ENCODE results near the gene MBD5.
A peak's percentile ranks its signal among the peaks of the same experiment; 100 is the strongest.

MBD5 gene

DNA sequence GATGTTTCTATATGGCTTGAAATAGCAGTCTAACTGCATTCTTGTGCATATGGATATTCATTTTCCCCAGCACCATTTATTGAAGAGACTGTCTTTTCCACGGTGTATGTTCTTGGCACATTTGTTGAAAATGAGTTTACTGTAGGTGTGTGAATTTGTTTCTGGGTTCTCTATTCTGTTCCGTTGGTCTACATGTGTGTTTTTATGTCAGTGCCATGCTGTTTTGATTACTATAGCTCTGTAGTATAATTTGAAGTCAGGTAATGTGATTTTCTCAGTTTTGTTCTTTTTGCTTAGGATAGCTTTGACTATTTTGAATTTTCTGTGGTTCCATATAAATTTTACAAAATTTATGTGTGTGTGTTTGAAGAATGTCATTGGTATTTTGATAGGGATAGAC lies 201.0 kb downstream of the MBD5 start:
- DNase-seq (ENCODE audit: low read depth): no peak

DNA sequence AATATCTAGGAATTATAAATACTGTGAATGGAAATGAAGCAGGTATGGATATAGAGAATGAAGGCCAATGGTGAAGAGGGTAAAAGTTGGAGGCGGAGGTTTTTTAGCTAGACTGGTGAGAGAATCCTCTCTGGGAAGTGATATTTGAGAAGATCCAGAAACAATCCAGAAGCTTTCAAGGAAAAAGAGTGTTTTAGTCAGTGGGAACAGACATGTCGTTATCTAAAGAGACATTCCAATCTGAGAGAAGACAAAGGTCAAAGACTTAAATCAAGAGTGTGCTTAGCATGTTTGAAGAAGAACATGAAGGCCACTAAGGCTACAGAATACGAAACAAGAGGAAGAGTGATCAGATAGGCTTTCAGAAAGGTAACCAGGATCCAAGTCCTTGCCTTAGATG lies 211.0 kb downstream of the MBD5 start:
- DNase-seq (ENCODE audit: low read depth): no peak

DNA sequence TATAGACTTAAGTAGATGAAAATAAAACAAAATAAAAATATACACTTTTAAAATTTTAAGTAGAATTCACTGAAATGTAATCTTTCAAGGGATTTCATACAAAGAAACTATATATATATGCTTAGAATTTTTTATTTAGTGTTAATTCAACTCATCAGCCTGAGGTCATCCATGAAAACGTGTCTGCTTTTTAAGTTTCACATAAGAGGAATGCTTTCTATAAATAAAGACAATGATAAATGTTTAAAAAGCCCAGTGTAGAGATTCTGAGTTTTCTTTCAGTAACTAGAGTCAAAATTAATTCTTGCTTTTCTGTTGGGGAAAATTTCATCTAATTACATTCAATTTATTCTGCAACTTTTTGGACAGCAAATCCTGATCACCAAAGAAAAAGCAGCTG lies 213.3 kb downstream of the MBD5 start:
- no peak for DNase-seq (ENCODE audit: low read depth)

DNA sequence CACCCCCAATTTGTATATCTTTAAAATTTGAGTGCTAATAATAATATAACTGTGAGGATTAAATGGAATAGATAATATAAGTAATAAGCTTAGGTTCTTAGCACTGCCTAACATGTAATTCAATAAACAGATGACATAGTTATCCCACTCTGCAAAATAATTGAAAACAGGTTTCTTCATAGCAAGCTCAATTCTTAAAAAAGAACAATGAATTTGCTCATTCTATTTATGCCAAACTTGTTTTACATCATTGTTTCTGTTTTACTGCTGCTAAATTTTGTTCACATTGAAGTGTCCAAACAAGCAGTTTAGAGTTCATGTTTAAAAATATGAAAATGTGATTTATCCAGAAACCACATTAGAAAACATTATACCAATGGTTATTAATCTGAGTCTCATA lies 217.0 kb downstream of the MBD5 start:
- no peak for DNase-seq (ENCODE audit: low read depth)

DNA sequence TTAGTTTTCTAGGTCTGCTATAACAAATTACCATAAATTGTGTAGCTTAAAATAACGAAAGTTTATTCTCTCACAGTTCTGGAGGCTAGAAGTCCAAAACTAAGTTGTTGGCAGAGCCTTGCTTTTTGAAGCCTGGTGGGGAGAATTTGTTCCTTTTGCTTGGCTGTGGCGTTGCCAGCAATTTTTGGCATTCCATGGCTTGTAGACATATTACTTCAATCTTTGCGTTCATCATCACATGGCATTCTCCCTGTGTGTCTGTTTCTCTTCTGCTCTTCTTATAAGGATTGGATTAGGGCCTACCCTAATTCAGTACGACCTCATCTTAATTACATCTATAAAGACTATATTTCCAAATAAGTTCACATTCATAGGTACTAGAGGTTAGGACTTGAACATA lies 217.7 kb downstream of the MBD5 start:
- no peak for DNase-seq (ENCODE audit: low read depth)

DNA sequence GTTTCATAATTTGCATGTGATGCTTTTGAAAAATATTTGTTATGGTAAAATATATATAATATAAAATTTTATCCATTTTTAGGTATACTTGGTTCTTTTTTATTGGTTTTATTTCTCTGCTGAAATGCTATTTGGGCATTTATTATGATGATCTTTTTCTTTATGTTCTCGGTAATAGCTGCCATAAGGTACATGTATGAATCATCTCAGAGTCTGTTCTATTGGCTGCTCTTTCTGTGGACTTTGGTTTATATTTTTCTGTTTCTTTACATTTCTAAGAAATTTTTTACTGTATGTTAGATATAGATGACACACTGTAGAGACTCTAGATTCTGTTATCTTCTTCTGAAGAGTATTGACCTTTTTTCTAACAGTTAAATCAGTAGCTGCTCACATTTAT lies 219.9 kb downstream of the MBD5 start:
- DNase-seq (ENCODE audit: low read depth): no peak

DNA sequence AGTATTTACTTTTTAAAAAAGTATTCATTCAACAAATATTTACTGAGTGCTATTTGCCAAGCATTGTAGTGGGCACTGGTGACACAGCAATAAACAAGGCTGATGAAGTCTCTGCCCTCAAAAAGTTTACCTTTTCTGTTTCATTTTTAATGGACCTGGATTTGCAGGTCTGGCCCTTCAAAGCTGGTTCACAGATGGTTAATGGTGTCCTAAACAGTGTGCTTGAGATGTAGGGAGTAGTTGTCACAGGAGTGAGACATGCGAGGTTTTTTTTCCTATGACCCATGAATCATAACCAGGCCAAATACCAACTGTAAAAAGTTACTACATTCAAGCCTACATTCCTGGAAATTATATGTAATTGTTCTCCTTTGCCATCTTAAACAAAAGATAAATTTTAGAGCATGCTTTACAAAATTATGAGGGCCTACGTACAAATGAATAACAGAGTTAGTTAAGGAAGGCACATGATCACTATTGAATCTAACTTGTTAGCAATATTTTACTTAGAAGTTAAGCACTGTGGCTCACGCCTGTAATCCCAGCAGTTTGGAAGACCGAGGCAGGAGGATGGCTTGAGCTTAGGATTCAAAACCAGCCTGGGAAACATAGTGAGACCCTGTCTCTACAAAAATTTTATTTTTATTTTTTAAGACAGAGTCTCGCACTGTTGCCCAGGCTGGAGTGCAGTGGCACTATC lies 223.9 kb downstream of the MBD5 start:
- peak; percentile 73 for DNase-seq (ENCODE audit: low read depth)

DNA sequence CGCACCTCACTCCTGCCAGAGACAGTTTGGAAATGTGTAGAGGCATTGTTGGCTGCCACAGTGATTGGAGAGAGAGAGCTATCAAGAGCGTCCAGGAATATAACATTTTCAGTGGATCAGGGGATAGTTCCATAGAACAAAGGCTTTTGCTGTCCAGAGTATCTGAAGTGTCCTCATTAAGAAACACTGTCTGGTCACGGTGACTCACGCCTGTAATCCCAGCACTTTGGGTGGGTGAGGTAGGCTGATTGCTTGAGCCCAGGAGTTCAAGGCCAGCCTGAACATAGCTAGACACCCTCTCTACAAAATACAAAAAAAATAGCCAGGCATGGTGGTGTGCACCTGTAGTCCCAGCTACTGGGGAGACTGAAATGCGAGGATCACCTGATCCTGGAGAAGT lies 231.1 kb downstream of the MBD5 start:
- no peak for DNase-seq (ENCODE audit: low read depth)

DNA sequence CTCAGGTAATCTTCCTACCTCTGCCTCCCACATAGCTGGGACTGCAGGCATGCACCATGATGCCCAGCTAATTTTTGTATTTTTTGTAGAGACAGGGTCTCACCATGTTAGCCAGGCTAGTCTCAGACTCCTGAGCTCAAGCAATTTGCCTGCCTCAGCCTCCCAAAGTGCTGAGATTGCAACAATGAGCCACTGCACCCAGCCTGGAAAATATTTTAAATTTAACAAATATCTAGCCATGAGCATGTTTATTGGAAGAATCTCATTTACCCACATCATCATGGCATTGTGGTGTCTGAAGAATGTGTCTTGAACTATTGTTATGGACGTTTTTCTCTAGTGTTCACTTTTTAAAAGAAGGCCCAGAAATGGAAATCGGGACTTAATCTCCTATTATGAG lies 231.8 kb downstream of the MBD5 start:
- no peak for DNase-seq (ENCODE audit: low read depth)

DNA sequence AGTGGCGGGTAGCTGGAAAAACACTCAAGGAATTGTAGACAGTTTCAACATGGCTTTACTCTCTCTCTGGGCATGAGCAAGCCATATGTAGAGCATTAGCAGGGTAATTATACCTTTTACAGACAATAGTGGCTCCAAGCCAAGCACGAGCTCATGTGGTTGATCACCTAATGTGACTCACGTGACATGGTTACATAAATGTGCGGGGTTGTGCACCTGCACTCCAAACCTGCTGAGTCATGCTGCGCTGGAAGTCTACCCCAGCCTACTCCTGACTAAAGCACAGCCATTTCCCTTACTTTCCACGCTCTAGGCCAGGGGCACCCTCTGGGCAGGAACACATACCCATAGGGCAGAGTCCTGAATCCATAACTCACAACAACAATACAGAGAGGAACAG lies 232.8 kb downstream of the MBD5 start:
- peak; percentile 25 for DNase-seq (ENCODE audit: low read depth)

DNA sequence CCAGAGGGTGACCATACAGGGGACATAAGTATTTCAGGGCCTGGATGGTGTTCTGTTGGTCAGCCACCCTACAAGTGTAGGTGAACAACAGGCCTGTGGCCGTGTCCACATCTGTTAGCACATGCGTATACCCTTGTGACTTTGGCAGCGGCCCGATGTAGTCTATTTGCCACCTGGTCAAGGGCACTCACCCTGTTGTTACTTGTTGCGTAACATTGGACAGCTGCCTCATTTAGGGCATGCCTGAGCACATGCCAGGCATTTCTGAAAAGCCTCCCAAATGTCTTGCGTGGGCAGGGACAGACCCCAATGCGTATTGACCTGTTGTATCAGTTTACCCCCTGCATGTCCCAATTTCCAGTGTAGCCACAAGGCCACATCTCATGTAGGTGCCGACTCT lies 235.0 kb downstream of the MBD5 start:
- no peak for DNase-seq (ENCODE audit: low read depth)

DNA sequence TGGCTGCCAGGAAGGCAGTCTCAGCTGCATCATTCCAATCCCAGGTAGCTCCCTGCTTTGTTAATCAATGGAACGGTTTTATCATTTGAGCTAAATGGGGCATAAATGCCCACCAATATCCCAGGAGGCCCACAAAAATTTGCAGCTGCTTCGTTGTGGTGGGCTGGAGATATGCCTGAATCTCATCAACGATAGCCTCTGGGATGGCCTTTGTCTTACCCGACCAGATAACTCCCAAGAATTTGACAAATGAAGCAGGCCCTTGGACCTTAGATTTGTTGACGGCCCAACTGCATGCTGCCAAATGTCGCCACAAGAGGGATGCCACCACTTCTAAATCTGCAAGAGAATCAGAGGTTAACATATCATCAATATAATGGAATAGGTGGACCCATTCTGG lies 236.4 kb downstream of the MBD5 start:
- DNase-seq (ENCODE audit: low read depth): no peak

DNA sequence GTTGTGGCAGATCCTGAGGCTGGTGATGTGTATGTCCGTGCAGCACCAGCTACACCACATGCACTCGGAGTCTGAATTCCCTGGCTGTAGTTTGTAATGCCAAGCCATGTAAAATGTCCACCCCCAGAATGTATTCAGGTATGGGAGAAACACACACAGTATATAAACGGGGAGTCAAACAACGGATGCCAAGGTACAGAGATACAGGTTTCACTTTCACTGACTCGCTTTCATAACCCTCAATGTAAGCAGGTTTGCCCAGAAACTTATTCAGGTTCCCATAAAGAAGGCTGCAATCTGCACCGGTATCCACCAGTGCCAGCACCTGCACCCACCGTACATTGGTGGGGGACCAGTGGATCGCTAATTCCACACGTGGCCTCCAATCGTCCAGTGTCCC lies 237.2 kb downstream of the MBD5 start:
- no peak for DNase-seq (ENCODE audit: low read depth)

DNA sequence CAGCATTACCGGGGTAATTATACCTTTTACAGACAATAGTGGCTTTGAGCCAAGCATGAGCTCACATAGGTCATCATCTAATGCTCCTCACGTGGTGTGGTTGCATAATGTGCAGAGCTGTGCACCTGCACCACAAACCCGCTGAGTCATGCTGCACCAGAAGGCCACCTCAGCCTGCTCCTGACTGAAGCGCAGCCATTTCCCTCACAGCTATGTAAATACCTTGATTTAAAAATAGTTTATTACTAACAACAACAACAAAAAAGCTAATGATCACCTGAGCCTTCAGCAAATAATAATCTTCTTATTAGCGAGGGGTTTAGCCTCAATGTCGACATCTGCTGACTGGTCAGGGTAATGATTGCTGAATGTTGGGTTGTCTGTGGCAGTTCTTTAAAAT lies 238.8 kb downstream of the MBD5 start:
- peak; percentile 54 for DNase-seq (ENCODE audit: low read depth)

DNA sequence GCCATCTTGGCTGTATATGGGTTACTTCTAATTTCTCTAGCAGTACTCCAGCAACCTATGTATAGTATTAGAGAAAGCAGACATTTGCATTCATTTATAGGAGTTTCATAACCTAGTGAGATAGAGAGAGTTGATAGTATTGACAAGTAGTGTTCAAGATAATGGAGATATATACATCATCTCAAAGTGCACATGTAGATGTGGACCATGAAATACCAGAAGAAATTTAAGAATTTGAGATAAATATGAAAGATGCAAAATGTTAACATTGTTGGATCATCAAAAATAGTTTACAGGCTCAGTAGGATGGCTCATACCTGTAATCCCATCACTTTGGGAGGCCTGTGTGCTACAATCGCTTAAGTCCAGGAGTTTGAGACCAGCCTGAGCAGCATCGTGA lies 243.0 kb downstream of the MBD5 start:
- no peak for DNase-seq (ENCODE audit: low read depth)

DNA sequence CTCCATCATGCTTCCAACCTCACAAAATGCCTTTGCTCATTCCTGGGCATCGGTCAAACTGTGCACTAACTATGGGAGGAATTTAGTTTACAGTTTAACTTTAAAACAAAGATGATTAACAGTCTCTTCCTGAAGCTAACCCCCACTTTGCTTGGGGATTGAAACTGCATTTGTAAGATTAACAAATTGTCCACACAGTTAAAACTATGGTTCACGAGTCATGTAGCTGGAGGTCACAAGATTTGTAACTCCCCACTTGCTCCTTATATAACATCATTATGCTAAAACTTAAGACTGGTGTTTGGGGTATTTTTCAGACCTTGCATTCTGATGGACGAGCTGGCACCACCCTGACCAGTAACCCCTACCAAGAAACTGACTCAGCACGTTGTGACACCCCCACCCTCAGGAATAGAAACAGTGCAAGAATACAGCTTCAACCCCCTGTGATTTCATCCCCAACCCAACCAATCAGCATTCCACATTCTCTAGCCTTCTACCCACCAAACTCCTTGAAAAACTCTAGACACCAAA lies 252.3 kb downstream of the MBD5 start:
- DNase-seq (ENCODE audit: low read depth): peak; percentile 47

DNA sequence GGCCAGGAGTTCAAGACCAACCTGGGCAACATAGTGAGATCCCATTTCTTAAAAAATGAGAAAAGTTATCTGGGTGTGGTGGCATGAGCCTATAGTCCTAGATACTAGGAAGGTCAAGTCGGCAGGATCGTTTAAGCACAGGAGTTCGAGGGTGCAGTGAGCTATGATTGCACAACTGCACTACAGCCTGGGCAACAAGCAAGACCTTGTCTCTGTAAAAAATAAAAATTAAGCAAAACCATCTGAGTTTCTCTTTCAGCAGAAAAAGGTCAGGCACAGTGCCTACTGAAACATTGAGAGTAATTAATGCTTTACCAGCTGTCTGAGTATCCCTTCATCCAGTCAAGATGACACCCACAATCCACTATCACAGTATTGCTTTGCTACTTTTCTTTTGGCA lies 258.3 kb downstream of the MBD5 start:
- DNase-seq (ENCODE audit: low read depth): no peak

DNA sequence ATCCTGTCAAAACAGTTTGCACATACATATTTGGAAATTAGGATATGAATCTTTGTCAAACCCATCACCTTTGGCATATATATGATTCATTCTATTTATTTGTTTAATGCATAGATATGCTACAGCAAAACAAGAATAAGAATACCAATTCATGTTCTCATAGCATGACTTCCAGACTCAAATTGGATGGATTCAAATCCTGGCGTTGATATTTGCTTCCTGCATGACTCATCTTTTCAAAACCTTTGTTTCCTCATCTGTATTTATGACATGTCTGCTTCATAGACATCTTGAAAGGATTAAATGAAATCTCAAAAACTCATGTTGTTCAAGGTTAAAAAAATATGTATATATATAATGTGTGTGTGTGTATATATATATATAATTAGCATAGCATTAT lies 261.3 kb downstream of the MBD5 start:
- DNase-seq (ENCODE audit: low read depth): peak; percentile 33

DNA sequence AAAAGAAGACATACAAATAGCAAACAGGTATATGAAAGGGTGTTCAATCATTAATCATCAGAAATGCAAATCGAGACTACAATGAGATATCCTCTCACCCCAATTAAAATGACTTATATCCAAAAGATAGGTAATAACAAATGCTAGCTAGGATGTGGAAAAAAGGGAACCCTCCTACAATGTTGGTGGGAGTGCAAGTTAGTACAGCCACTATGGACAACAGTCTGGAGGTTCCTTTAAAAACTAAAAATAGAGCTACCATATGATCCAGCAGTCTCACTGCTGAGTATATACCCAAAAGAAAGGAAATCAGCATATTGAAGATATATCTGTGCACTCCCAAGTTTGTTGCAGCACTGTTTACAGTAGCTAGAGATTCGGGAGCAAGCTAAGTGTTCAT lies 271.5 kb downstream of the MBD5 start:
- DNase-seq (ENCODE audit: low read depth): no peak

DNA sequence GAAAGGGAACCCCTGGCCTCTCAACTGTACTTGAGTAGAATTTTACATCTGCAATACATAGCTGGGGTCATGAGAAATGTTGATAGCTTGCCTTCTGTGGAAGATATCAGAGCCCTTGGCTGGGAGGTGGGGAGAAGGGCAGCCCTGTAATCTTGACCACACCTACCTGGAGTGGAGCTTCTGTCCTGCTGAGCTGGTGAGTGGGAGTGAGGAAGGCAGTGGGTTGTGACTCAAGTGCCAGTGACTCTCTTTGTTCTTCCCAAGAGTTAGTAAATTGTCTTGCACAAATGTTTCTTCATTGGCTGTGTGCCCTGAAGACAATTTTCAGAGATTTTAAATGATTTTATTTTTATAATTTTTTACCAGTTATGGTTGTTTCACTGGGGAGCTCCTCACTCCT lies 277.3 kb downstream of the MBD5 start:
- DNase-seq (ENCODE audit: low read depth): peak; percentile 47

DNA sequence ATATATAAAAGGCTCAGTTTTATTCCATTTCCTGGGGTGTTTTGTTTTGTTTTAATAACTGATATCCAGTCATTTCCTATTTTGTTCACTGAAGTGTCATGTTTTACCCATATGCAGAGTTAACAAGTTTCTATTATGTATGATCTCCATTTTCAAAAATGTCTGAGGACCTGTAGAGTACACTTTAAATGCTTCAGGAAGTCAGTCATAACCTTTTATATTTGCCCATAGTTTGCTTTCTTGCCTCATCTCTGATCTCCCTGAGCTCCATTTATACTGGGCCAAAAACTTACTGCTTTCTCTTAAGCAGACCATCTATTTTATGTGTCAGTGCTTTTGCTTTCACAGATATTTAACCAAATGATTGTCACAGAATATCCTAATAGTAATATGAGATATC lies 278.7 kb downstream of the MBD5 start:
- DNase-seq (ENCODE audit: low read depth): no peak

DNA sequence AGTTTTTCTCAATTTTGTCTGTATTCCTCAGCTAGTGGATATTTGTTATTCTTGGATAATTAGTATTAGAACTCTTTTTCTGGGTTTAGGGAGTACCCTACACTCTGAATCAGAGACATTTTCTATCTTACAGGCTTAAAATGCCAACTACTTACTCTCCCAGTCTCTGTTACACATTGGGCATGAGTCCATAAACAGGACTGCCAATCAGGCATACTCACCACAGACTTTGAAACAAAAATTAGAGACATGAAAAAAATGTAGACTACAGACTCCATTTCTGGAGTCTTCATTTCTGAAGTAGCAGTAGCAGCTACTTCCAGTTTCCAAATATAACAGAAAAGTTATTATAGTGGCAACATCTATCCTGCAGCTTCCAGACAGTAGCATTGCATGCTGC lies 279.7 kb downstream of the MBD5 start:
- DNase-seq (ENCODE audit: low read depth): peak; percentile 40

DNA sequence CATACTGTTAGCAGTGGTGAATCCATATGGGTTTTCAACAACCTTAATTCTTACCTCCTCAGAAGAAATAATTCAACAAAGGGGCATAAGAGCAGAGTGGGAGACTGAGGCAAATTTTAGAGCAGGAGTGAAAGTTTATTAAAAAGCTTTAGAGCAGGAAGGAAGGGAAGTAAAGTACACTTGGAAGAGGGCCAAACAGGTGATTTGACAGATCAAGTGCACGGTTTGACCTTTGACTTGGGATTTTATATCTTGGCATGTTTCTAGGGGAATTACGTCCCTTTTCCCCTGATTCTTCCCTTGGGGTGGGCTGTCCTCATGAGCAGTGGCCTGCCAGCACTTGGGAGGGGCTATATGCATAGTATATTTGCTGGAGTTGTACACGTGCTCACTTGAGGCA lies 280.5 kb downstream of the MBD5 start:
- DNase-seq (ENCODE audit: low read depth): no peak

DNA sequence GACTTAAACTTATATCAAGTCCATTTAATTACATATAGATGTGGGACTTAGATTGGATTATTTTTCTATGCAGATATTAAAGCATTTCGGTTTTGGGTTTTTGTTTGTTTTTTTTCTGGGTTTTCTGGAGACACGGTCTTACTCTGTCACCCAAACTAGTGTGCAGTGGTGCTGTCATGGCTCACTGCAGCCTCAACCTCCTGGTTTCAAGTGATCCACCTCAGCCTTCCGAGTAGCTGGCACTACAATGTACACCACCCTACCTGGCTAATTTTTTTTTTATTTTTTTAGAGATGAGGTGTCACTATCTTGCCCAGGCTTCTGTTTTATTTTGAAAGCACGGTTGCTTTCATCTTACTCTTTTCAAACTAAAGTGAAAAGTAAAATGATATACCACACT lies 281.6 kb downstream of the MBD5 start:
- DNase-seq (ENCODE audit: low read depth): no peak

DNA sequence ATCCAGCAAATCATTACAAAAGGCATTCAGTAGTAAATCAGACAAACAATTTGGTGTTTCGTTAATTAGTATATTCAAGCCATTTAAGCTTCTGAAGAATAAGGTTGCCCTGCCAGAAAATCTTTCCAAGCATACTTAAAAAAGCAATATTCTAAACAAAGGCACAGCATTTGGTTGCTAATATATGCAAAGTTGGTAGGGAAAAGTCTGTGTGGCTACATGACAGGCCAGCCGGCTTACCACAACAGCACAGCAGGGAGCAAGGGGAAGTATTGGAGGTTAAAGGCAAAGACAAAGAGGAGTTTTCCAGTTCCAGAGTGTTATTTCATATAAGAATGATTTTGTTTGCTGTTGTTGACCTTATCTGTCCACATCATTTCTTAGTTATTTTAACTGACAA lies 282.3 kb downstream of the MBD5 start:
- DNase-seq (ENCODE audit: low read depth): no peak
